Neural cell (in vitro differentiated cells): Measurements from ENCODE around the gene FBXO24. TPM values are rescaled to one million over a fixed set of nuclear protein-coding genes. Genes with fewer than 3 reads are reported as not detected.

Experiments used
- H2AFZ ChIP-seq: fragments of 200-600, 300-800 bp; sonication (generic), shearing (Covaris generic); 2 replicates; pipeline ENCODE4 v1.6.0; 2014; ENCODE audit warnings: low read depth, mild to moderate bottlenecking, antibody characterized with exemption, low read length, moderate library complexity
- H3F3A ChIP-seq: fragments of 200-600 bp; shearing (Covaris generic); 2 replicates; pipeline ENCODE4 v1.6.1; 2016; ENCODE audit warnings: mild to moderate bottlenecking, moderate library complexity, mixed read lengths, antibody characterized with exemption, low read length; ENCODE audit not compliant: insufficient read depth, poor library complexity, severe bottlenecking
- H3K27ac ChIP-seq: fragments of 200-600, 300-800 bp; sonication (generic), shearing (Covaris generic); 2 replicates; pipeline ENCODE4 v1.5.1; 2014; ENCODE audit warnings: mild to moderate bottlenecking, low read length, moderate library complexity
- H3K27me3 ChIP-seq: fragments of 300-800, 200-600 bp; sonication (generic), shearing (Covaris generic); 2 replicates; pipeline ENCODE4 v1.6.0; 2014; ENCODE audit warnings: mild to moderate bottlenecking, low read depth, low read length, moderate library complexity; ENCODE audit not compliant: insufficient read depth
- H3K36me3 ChIP-seq: fragments of 300-800, 200-600 bp; sonication (generic), shearing (Covaris generic); 2 replicates; pipeline ENCODE4 v1.5.1; 2014; ENCODE audit warnings: mild to moderate bottlenecking, antibody characterized with exemption, low read length, moderate library complexity; ENCODE audit not compliant: insufficient read depth
- H3K4me2 ChIP-seq: fragments of 300-800, 200-600 bp; sonication (generic), shearing (Covaris generic); 2 replicates; pipeline ENCODE4 v1.6.0; 2014; ENCODE audit warnings: mild to moderate bottlenecking, low read length
- H3K4me3 ChIP-seq: fragments of 300-800, 200-600 bp; sonication (generic), shearing (Covaris generic); 2 replicates; pipeline ENCODE4 v1.5.1; 2014; ENCODE audit warnings: mild to moderate bottlenecking, low read length, moderate library complexity
- H3K79me2 ChIP-seq: fragments of 200-600 bp; shearing (Covaris generic); replicated peaks from 2 replicates; pipeline ENCODE4 v1.6.0; 2014; ENCODE audit warnings: mild to moderate bottlenecking, low read length, moderate library complexity; ENCODE audit not compliant: insufficient read depth
- H3K9ac ChIP-seq: fragments of 300-800, 200-600 bp; sonication (generic), shearing (Covaris generic); 2 replicates; pipeline ENCODE4 v1.6.1; 2016; ENCODE audit warnings: mild to moderate bottlenecking, low read length, mixed read lengths
- H3K9me2 ChIP-seq: fragments of 200-600 bp; shearing (Covaris generic); 2 replicates; pipeline ENCODE4 v1.6.1; 2016; ENCODE audit warnings: mild to moderate bottlenecking, low read length, mixed read lengths; ENCODE audit not compliant: insufficient read depth
- H3K9me3 ChIP-seq: fragments of 200-600, 300-800 bp; sonication (generic), shearing (Covaris generic); 2 replicates; pipeline ENCODE4 v1.6.1; 2016; ENCODE audit warnings: mild to moderate bottlenecking, mixed run types, low read length, moderate library complexity, mixed read lengths
- H4K20me1 ChIP-seq: fragments of 200-600 bp; shearing (Covaris generic); 2 replicates; pipeline ENCODE4 v1.6.1; 2016; ENCODE audit warnings: mild to moderate bottlenecking, mixed run types; ENCODE audit not compliant: insufficient read depth
- EP300 ChIP-seq: fragments of 450-650 bp; conservative IDR thresholded peaks from 2 replicates; pipeline ENCODE4 v1.6.1; 2014; ENCODE audit warnings: antibody characterized with exemption, mild to moderate bottlenecking, moderate library complexity; ENCODE audit not compliant: poor library complexity, severe bottlenecking
- EZH2 ChIP-seq: fragments of 200-600, 300-800 bp; shearing (Covaris generic), sonication (generic); IDR thresholded peaks from 2 replicates; pipeline ENCODE4 v1.6.1; 2014; ENCODE audit warnings: antibody characterized with exemption, low read length, borderline replicate concordance, mild to moderate bottlenecking; ENCODE audit not compliant: insufficient read depth, poor library complexity, severe bottlenecking
- MXI1 ChIP-seq: fragments of 450-650 bp; conservative IDR thresholded peaks from 2 replicates; pipeline ENCODE4 v1.6.1; 2014; ENCODE audit warnings: antibody characterized with exemption, mild to moderate bottlenecking; ENCODE audit not compliant: poor library complexity, severe bottlenecking
- POLR2AphosphoS5 ChIP-seq: IDR thresholded peaks from 2 replicates; pipeline ENCODE4 v1.6.1; 2012
- RAD21 ChIP-seq: fragments of 450-650 bp; conservative IDR thresholded peaks from 2 replicates; pipeline ENCODE4 v1.6.1; 2014; ENCODE audit warnings: antibody characterized with exemption, mild to moderate bottlenecking, moderate library complexity
- SMC3 ChIP-seq: fragments of 450-650 bp; conservative IDR thresholded peaks from 2 replicates; pipeline ENCODE4 v1.6.1; 2014; ENCODE audit warnings: antibody characterized with exemption, mild to moderate bottlenecking, moderate library complexity; ENCODE audit not compliant: poor library complexity
- TAF1 ChIP-seq: IDR thresholded peaks from 2 replicates; pipeline ENCODE4 v1.6.1; 2012; ENCODE audit warnings: low read depth
- polyA plus RNA-seq: library from polyadenylated mRNA; depleted of rRNA; stranded (reverse); fragments of >200 nt; gene quantifications from 2 replicates; pipeline ENCODE4 v1.2.3, GENCODE V29; 2014
- TF ChIP-seq, protein P1 (sequence below): IDR thresholded peaks from 2 replicates; pipeline ENCODE4 v1.6.1; 2012; ENCODE audit warnings: borderline replicate concordance
- TF ChIP-seq, protein P2 (sequence below): fragments of 450-650 bp; IDR thresholded peaks from 2 replicates; pipeline ENCODE4 v1.5.1; 2014; ENCODE audit warnings: antibody characterized with exemption, mild to moderate bottlenecking, moderate library complexity; ENCODE audit not compliant: poor library complexity, severe bottlenecking

The FBXO24 gene
- polyA plus RNA-seq, 1 donor from 2014 or later: 0.52 TPM

DNA sequence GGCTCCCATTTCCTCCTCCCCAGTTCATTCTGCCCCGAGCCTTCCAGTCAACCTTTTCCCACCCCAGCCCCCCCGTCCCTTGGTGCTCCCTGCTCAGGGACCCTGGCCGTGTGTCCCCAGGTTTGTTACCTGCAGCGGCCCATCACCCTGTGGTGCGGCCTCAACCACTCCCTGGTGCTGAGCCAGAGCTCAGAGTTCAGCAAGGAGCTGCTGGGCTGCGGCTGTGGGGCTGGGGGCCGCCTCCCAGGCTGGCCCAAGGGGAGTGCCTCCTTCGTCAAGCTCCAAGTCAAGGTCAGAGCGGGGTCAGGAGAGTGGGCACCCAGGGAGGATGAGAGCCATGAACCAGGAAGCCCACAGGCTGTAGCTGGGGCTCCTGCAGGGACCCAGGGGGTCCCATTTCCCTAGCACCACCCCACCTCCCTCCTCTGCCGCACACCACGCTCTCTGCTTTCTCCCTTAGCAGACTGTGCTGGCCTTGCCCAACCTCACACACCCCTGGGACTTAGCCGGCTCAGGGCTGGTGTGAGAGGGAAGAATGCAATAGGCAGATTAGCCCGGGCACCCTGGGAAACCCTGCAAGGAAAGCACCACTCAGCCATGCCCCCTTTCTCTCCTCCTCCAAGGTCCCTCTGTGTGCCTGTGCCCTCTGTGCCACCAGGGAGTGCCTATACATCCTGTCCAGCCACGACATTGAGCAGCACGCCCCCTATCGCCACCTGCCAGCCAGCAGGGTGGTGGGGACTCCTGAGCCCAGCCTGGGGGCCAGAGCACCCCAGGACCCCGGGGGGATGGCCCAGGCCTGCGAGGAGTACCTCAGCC lies 14.0 kb downstream of the FBXO24 start:
- Histone ChIP-seq H3K9me2 (no peaks in the 10 kb centered on the region), H3F3A (no peaks in the 10 kb centered on the region), H2AFZ (no peak overlapping the region), H3K9me3 (no peaks in the 10 kb centered on the region), H3K9ac (no peak overlapping the region), H3K79me2 (no peaks in the 10 kb centered on the region), H3K36me3 (no peaks in the 10 kb centered on the region), H3K27ac (no peak overlapping the region), H3K27me3 (peaks cover 20% of the 10 kb centered on the region), H3K4me3 (no peak overlapping the region), H3K4me2 (no peak overlapping the region), H4K20me1 (no peaks in the 10 kb centered on the region)
- no peak for TF ChIP-seq EP300
- TF ChIP-seq EZH2: no peak
- TF ChIP-seq MXI1: no peak
- TF ChIP-seq TAF1: no peak
- no peak for TF ChIP-seq POLR2AphosphoS5
- no peak for TF ChIP-seq SMC3
- TF ChIP-seq, protein P1, sequence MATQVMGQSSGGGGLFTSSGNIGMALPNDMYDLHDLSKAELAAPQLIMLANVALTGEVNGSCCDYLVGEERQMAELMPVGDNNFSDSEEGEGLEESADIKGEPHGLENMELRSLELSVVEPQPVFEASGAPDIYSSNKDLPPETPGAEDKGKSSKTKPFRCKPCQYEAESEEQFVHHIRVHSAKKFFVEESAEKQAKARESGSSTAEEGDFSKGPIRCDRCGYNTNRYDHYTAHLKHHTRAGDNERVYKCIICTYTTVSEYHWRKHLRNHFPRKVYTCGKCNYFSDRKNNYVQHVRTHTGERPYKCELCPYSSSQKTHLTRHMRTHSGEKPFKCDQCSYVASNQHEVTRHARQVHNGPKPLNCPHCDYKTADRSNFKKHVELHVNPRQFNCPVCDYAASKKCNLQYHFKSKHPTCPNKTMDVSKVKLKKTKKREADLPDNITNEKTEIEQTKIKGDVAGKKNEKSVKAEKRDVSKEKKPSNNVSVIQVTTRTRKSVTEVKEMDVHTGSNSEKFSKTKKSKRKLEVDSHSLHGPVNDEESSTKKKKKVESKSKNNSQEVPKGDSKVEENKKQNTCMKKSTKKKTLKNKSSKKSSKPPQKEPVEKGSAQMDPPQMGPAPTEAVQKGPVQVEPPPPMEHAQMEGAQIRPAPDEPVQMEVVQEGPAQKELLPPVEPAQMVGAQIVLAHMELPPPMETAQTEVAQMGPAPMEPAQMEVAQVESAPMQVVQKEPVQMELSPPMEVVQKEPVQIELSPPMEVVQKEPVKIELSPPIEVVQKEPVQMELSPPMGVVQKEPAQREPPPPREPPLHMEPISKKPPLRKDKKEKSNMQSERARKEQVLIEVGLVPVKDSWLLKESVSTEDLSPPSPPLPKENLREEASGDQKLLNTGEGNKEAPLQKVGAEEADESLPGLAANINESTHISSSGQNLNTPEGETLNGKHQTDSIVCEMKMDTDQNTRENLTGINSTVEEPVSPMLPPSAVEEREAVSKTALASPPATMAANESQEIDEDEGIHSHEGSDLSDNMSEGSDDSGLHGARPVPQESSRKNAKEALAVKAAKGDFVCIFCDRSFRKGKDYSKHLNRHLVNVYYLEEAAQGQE: no peak
- TF ChIP-seq RAD21: no peak
- TF ChIP-seq, protein P2, sequence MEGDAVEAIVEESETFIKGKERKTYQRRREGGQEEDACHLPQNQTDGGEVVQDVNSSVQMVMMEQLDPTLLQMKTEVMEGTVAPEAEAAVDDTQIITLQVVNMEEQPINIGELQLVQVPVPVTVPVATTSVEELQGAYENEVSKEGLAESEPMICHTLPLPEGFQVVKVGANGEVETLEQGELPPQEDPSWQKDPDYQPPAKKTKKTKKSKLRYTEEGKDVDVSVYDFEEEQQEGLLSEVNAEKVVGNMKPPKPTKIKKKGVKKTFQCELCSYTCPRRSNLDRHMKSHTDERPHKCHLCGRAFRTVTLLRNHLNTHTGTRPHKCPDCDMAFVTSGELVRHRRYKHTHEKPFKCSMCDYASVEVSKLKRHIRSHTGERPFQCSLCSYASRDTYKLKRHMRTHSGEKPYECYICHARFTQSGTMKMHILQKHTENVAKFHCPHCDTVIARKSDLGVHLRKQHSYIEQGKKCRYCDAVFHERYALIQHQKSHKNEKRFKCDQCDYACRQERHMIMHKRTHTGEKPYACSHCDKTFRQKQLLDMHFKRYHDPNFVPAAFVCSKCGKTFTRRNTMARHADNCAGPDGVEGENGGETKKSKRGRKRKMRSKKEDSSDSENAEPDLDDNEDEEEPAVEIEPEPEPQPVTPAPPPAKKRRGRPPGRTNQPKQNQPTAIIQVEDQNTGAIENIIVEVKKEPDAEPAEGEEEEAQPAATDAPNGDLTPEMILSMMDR: no peak

DNA sequence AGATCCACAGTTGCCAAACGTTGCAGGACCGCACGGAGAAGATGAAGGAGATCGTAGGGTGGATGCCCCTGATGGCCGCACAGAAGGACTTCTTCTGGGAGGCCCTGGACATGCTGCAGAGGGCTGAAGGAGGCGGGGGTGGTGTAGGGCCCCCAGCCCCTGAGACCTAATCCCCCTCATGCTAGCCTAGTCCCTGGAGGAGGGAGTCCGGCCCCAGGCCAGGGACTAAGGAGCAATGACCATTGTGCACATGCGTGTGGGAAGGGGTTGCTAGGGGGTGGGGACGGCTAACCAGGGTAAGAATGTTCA lies 14.6 kb downstream of the FBXO24 start:
- Histone ChIP-seq H2AFZ (no peak overlapping the region), H3F3A (no peaks in the 10 kb centered on the region), H3K36me3 (no peaks in the 10 kb centered on the region), H3K79me2 (no peaks in the 10 kb centered on the region), H3K9me2 (no peaks in the 10 kb centered on the region), H3K27me3 (peaks cover 25% of the 10 kb centered on the region), H3K9me3 (no peaks in the 10 kb centered on the region), H3K9ac (no peak overlapping the region), H3K27ac (no peak overlapping the region), H3K4me3 (no peak overlapping the region), H4K20me1 (no peaks in the 10 kb centered on the region), H3K4me2 (no peak overlapping the region)
- TF ChIP-seq RAD21 (no peak), SMC3 (no peak), EZH2 (no peak), POLR2AphosphoS5 (no peak), TAF1 (no peak), EP300 (no peak), MXI1 (no peak)
- TF ChIP-seq, protein P2: no peak
- TF ChIP-seq, protein P1: no peak
